Measurements from ENCODE around the gene NLRP1. TPM values are rescaled to one million over a fixed set of nuclear protein-coding genes. Genes with fewer than 3 reads are reported as not detected.
A peak's percentile ranks its signal among the peaks of the same experiment; 100 is the strongest.

NLRP1 gene
- total and polyA plus RNA-seq, 2 donors (not counting 3 experiments of a cell fraction or from before 2014, with no cell fraction given), result 43.8 to 53.9 TPM

DNA sequence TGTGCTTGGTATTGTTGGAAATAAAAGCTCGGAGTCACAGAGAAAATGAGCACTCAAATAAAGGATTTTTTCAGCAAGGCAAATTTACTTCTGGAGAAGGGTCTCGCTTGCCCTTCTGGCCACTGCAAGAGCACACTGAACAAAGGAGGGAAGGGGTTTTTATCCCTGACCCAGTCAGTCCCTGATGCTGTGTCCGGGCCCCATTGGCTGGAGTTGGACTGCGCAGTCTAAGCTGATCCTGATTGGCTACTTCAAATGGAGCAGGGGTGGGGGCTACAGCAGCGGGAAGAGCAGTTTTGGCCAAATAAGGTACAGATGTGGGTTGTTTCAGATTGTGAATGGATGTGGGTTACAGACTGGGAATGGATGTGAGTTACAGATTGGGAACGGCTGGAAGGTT lies 4.3 kb upstream of the NLRP1 start:
- H3K79me2 ChIP-seq (ENCODE audit: control insufficient read depth, insufficient read depth, low read length), result peaks cover 6% of the 10 kb centered on the region
- dilution Hi-C loops (cut with MboI; ENCODE audit: extremely low pct_ligation_motif_present, low sequenced_read_pairs) (no loop called here), intact Hi-C loops (cut with micrococcal nuclease) (loop anchor here (5.0 to 10.0 kb wide), 4 partner anchors 79 to 1056 kb away; partner anchors contain the start of genes KIAA0753, TXNDC17 and WSCD1)
- H3K9me1 ChIP-seq (replicated peaks; ENCODE audit: control insufficient read depth, extremely low read depth, insufficient read depth, low read length), result no peaks in the 10 kb centered on the region
- H3K4me2 ChIP-seq (ENCODE audit: insufficient read depth, low read length), result no peak overlapping the region
- ChIA-PET CTCF (interaction anchor here (0.6 to 2.2 kb wide), 10 partner anchors 79 to 847 kb away, joined by 3 to 93 read pairs (median 10); partner anchors contain the start of gene AIPL1), POLR2A (no interaction called here)
- H2AFZ ChIP-seq (ENCODE audit: low read depth, low read length), result no peak overlapping the region
- H3K36me3 ChIP-seq (ENCODE audit: control insufficient read depth in 2 of 2, extremely low read depth in 1 of 2, insufficient read depth in 2 of 2, low read length in 2 of 2), result no peaks in the 10 kb centered on the region
- no peaks in the 10 kb centered on the region for H4K20me1 ChIP-seq (replicated peaks; ENCODE audit: control insufficient read depth, extremely low read depth, insufficient read depth, low read length)
- peaks cover 11% of the 10 kb centered on the region for H3K4me1 ChIP-seq (ENCODE audit: control insufficient read depth, extremely low read depth, insufficient read depth, low read length)
- H3K27me3 ChIP-seq (ENCODE audit: control insufficient read depth in 2 of 2, insufficient read depth in 2 of 2, low read length in 2 of 2), result no peaks in the 10 kb centered on the region
- H3K27ac ChIP-seq (ENCODE audit: insufficient read depth, low read depth, low read length), result no peak overlapping the region
- no peak overlapping the region for H3K4me3 ChIP-seq (replicated peaks in 1 of 3; ENCODE audit: insufficient read depth in 1 of 3, low read depth in 1 of 3, low read length in 3 of 3)
- no peaks in the 10 kb centered on the region for H3K9me3 ChIP-seq (replicated peaks; ENCODE audit: control insufficient read depth, insufficient read depth, low read length)
- DNase-seq (ENCODE audit: low read depth, low spot score), result no peak
- FAIRE-seq, result no peak
- H3K9ac ChIP-seq (replicated peaks; ENCODE audit: extremely low read depth, insufficient read depth, low read length), result no peak overlapping the region
- TF ChIP-seq JUN (IDR thresholded peaks at IDR 0.05; ENCODE audit: borderline replicate concordance, insufficient read depth, insufficient read length, low read depth), result no peak
- TF ChIP-seq, protein P1, sequence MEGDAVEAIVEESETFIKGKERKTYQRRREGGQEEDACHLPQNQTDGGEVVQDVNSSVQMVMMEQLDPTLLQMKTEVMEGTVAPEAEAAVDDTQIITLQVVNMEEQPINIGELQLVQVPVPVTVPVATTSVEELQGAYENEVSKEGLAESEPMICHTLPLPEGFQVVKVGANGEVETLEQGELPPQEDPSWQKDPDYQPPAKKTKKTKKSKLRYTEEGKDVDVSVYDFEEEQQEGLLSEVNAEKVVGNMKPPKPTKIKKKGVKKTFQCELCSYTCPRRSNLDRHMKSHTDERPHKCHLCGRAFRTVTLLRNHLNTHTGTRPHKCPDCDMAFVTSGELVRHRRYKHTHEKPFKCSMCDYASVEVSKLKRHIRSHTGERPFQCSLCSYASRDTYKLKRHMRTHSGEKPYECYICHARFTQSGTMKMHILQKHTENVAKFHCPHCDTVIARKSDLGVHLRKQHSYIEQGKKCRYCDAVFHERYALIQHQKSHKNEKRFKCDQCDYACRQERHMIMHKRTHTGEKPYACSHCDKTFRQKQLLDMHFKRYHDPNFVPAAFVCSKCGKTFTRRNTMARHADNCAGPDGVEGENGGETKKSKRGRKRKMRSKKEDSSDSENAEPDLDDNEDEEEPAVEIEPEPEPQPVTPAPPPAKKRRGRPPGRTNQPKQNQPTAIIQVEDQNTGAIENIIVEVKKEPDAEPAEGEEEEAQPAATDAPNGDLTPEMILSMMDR (IDR thresholded peaks at IDR 0.05; ENCODE audit: extremely low read depth in 1 of 2, insufficient read depth in 1 of 2, low read depth in 1 of 2, low read length in 2 of 2), result no peak
- BruUV-seq (replicated peaks), result no TSS peak

DNA sequence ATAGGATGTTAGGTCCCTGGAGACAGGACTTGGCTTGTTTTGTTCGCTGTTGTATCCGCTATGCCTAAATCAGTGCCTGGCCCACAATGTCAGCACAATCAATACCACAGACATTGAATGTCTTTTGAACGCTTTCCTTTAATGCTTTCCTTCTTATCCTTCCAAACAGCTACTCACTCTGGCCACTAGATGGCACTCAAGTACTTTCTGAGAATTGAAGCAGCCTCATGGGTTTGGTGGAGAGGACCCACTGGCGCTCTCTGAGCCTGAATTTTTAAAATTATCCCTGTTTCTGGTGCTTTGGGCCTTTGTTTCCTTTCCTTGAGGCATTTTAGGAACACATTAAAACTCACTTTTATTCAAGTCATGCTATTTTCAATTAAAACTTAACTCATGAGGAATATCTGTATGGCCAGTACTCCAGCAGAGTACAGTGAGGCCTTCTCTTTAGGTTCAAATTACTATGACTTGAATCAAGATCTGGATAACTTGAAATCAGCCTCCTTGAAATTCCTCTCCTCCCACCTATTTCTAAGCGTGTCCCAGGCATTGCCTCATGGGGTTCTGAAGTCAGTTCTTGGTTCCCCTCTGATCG lies 3.2 kb upstream of the NLRP1 start:
- H3K4me3 ChIP-seq (replicated peaks in 1 of 3; ENCODE audit: insufficient read depth in 1 of 3, low read depth in 1 of 3, low read length in 3 of 3), result no peak overlapping the region
- no peak overlapping the region for H3K4me2 ChIP-seq (ENCODE audit: insufficient read depth, low read length)
- H3K9me3 ChIP-seq (replicated peaks; ENCODE audit: control insufficient read depth, insufficient read depth, low read length), result no peaks in the 10 kb centered on the region
- intact Hi-C loops (cut with micrococcal nuclease) (loop anchor here (1.0 to 10.0 kb wide), 7 partner anchors 80 to 1057 kb away; partner anchors contain the start of genes KIAA0753, TXNDC17 and WSCD1), dilution Hi-C loops (cut with MboI; ENCODE audit: extremely low pct_ligation_motif_present, low sequenced_read_pairs) (no loop called here)
- no TSS peak for BruUV-seq (replicated peaks)
- H3K9ac ChIP-seq (replicated peaks; ENCODE audit: extremely low read depth, insufficient read depth, low read length), result no peak overlapping the region
- H3K4me1 ChIP-seq (ENCODE audit: control insufficient read depth, extremely low read depth, insufficient read depth, low read length), result peaks cover 22% of the 10 kb centered on the region
- CTCF ChIA-PET, result interaction anchor here (0.6 to 2.2 kb wide), 22 partner anchors 58 to 1323 kb away, joined by 3 to 93 read pairs (median 4); partner anchors contain the start of gene AIPL1
- DNase-seq (ENCODE audit: low read depth, low spot score), result peak; percentile 63
- peaks cover 16% of the 10 kb centered on the region for H3K79me2 ChIP-seq (ENCODE audit: control insufficient read depth, insufficient read depth, low read length)
- H3K36me3 ChIP-seq (ENCODE audit: control insufficient read depth in 2 of 2, extremely low read depth in 1 of 2, insufficient read depth in 2 of 2, low read length in 2 of 2), result no peaks in the 10 kb centered on the region
- POLR2A ChIA-PET, result no interaction called here
- no peaks in the 10 kb centered on the region for H3K27me3 ChIP-seq (ENCODE audit: control insufficient read depth in 2 of 2, insufficient read depth in 2 of 2, low read length in 2 of 2)
- no peaks in the 10 kb centered on the region for H3K9me1 ChIP-seq (replicated peaks; ENCODE audit: control insufficient read depth, extremely low read depth, insufficient read depth, low read length)
- peak overlapping the region; percentile 64 for H2AFZ ChIP-seq (ENCODE audit: low read depth, low read length)
- peak; percentile 88 for FAIRE-seq
- no peak overlapping the region for H3K27ac ChIP-seq (ENCODE audit: insufficient read depth, low read depth, low read length)
- no peak for TF ChIP-seq FOS (IDR thresholded peaks at IDR 0.05; ENCODE audit: borderline replicate concordance, insufficient read depth, low read length)
- TF ChIP-seq, protein P1 (IDR thresholded peaks at IDR 0.05; ENCODE audit: extremely low read depth in 1 of 2, insufficient read depth in 1 of 2, low read depth in 1 of 2, low read length in 2 of 2), result peak; percentile 78 to 80
- no peaks in the 10 kb centered on the region for H4K20me1 ChIP-seq (replicated peaks; ENCODE audit: control insufficient read depth, extremely low read depth, insufficient read depth, low read length)

Data from endothelial cell of umbilical vein (primary cell).